ENCODE measurements around the gene LRRC47. TPM values are rescaled to one million over a fixed set of nuclear protein-coding genes. Genes with fewer than 3 reads are reported as not detected.
"Not testable (repeated sequence)": the region's sequence is repeated elsewhere in the genome, so short reads cannot be mapped to it uniquely, and the experiment has no call there.

The LRRC47 gene
- total RNA-seq, 3 donors from 2014 or later = 31.5 to 34.2 (median 34.2) TPM

- Histone ChIP-seq H3K4me3 (no peak overlapping the region), H3K4me1 (no peaks in the 10 kb centered on the region), H3K27me3 (no peaks in the 10 kb centered on the region), H3K27ac (no peak overlapping the region), H3K9me3 (no peaks in the 10 kb centered on the region), H3K36me3 (no peaks in the 10 kb centered on the region)
- DNase-seq (ENCODE audit: low spot score in 2 of 2) = no peak
- TF ChIP-seq POLR2AphosphoS5 (IDR thresholded peaks at IDR 0.05) = no peak
- TF ChIP-seq CTCF (IDR thresholded peaks at IDR 0.05) = no peak
- TF ChIP-seq POLR2A (IDR thresholded peaks at IDR 0.05) = no peak
- intact Hi-C loops (cut with DNase I; ENCODE audit: low total_unique reads) = no loop called here
Measured at GRCh38 chr1:3816331-3817137, 20.2 kb upstream of the LRRC47 start.

GRCh38 chr1:3814771-3815561, 18.7 kb upstream of the LRRC47 start:
- no peaks in the 10 kb centered on the region for H3K36me3 ChIP-seq
- H3K4me3 ChIP-seq = no peak overlapping the region
- H3K4me1 ChIP-seq = no peaks in the 10 kb centered on the region
- H3K9me3 ChIP-seq = no peaks in the 10 kb centered on the region
- intact Hi-C loops (cut with DNase I; ENCODE audit: low total_unique reads) = no loop called here
- H3K27me3 ChIP-seq = no peaks in the 10 kb centered on the region
- no peak for TF ChIP-seq CTCF (IDR thresholded peaks at IDR 0.05)
- no peak for TF ChIP-seq POLR2AphosphoS5 (IDR thresholded peaks at IDR 0.05)
- no peak for TF ChIP-seq POLR2A (IDR thresholded peaks at IDR 0.05)
- no peak overlapping the region for H3K27ac ChIP-seq
- DNase-seq (ENCODE audit: low spot score in 2 of 2) = no peak

GRCh38 chr1:3814065-3814464, 17.8 kb upstream of the LRRC47 start:
- no peak for DNase-seq (ENCODE audit: low spot score in 2 of 2)
- H3K27ac ChIP-seq = no peak overlapping the region
- no peak for TF ChIP-seq CTCF (IDR thresholded peaks at IDR 0.05)
- TF ChIP-seq POLR2AphosphoS5 (IDR thresholded peaks at IDR 0.05) = no peak
- TF ChIP-seq POLR2A (IDR thresholded peaks at IDR 0.05) = no peak
- H3K4me3 ChIP-seq = no peak overlapping the region
- intact Hi-C loops (cut with DNase I; ENCODE audit: low total_unique reads) = no loop called here
- H3K4me1 ChIP-seq = no peaks in the 10 kb centered on the region
- no peaks in the 10 kb centered on the region for H3K27me3 ChIP-seq
- H3K9me3 ChIP-seq = no peaks in the 10 kb centered on the region
- H3K36me3 ChIP-seq = no peaks in the 10 kb centered on the region

- TF ChIP-seq CTCF (IDR thresholded peaks at IDR 0.05) = no peak
- no peak for TF ChIP-seq POLR2AphosphoS5 (IDR thresholded peaks at IDR 0.05)
- no peak for TF ChIP-seq POLR2A (IDR thresholded peaks at IDR 0.05)
- no peak for DNase-seq (ENCODE audit: low spot score in 2 of 2)
- Histone ChIP-seq H3K4me1 (no peaks in the 10 kb centered on the region), H3K27me3 (no peaks in the 10 kb centered on the region), H3K4me3 (no peak overlapping the region), H3K27ac (no peak overlapping the region), H3K9me3 (no peaks in the 10 kb centered on the region), H3K36me3 (no peaks in the 10 kb centered on the region)
- intact Hi-C loops (cut with DNase I; ENCODE audit: low total_unique reads) = no loop called here
Measured at GRCh38 chr1:3811595-3811911, 15.3 kb upstream of the LRRC47 start.

GRCh38 chr1:3810149-3810761, 14.0 kb upstream of the LRRC47 start:
- H3K27ac ChIP-seq; H3K4me1 ChIP-seq; H3K9me3 ChIP-seq; H3K4me3 ChIP-seq; intact Hi-C loops (cut with DNase I; ENCODE audit: low total_unique reads); H3K27me3 ChIP-seq; H3K36me3 ChIP-seq; DNase-seq (ENCODE audit: low spot score in 2 of 2): not testable (repeated sequence)
